Jurkat, Clone E6-1 (cell line): ENCODE results near the gene STIMATE.

Experiments
- DNase-seq: peaks from one replicate; pipeline ENCODE4 v3.0.0-alpha.2; 2011; ENCODE audit warnings: low read depth, low spot score
- H3K4me3 ChIP-seq: 2 replicates; pipeline ENCODE4 v1.5.1; 2011; ENCODE audit warnings: mild to moderate bottlenecking, low read length, control low read depth, moderate library complexity

The STIMATE gene

GRCh38 chr3:52896151-52896550 is 1.2 kb downstream of the STIMATE start:
- no peak for DNase-seq
- peak overlapping the region; percentile 83 for H3K4me3 ChIP-seq

GRCh38 chr3:52895418-52895817 is 1.9 kb downstream of the STIMATE start:
- H3K4me3 ChIP-seq, result no peak overlapping the region
- no peak for DNase-seq

GRCh38 chr3:52894756-52895155 is 2.6 kb downstream of the STIMATE start:
- no peak overlapping the region for H3K4me3 ChIP-seq
- DNase-seq, result no peak

GRCh38 chr3:52893723-52894122 is 3.6 kb downstream of the STIMATE start:
- DNase-seq, result no peak
- H3K4me3 ChIP-seq, result no peak overlapping the region

GRCh38 chr3:52892625-52893311 is 4.6 kb downstream of the STIMATE start:
- H3K4me3 ChIP-seq, result no peak overlapping the region
- no peak for DNase-seq

GRCh38 chr3:52892290-52892624 is 5.1 kb downstream of the STIMATE start:
- H3K4me3 ChIP-seq, result no peak overlapping the region
- no peak for DNase-seq

GRCh38 chr3:52891615-52892081 is 5.7 kb downstream of the STIMATE start:
- no peak overlapping the region for H3K4me3 ChIP-seq
- DNase-seq, result no peak

GRCh38 chr3:52891164-52891563 is 6.2 kb downstream of the STIMATE start:
- DNase-seq, result no peak
- H3K4me3 ChIP-seq, result no peak overlapping the region

- no peak overlapping the region for H3K4me3 ChIP-seq
- DNase-seq, result no peak
Measured at GRCh38 chr3:52890735-52891134, 6.6 kb downstream of the STIMATE start.

- H3K4me3 ChIP-seq, result no peak overlapping the region
- no peak for DNase-seq
Measured at GRCh38 chr3:52889901-52890300, 7.4 kb downstream of the STIMATE start.

- H3K4me3 ChIP-seq, result no peak overlapping the region
- DNase-seq, result no peak
Measured at GRCh38 chr3:52887166-52887565, 10.2 kb downstream of the STIMATE start.

- DNase-seq, result no peak
- no peak overlapping the region for H3K4me3 ChIP-seq
Measured at GRCh38 chr3:52886049-52886730, 11.2 kb downstream of the STIMATE start.

GRCh38 chr3:52882377-52882776 is 15.0 kb downstream of the STIMATE start:
- H3K4me3 ChIP-seq, result no peak overlapping the region
- no peak for DNase-seq

- DNase-seq, result no peak
- no peak overlapping the region for H3K4me3 ChIP-seq
Measured at GRCh38 chr3:52881871-52882270, 15.5 kb downstream of the STIMATE start.

GRCh38 chr3:52880474-52880873 is 16.9 kb downstream of the STIMATE start:
- H3K4me3 ChIP-seq, result no peak overlapping the region
- no peak for DNase-seq

- no peak overlapping the region for H3K4me3 ChIP-seq
- DNase-seq, result no peak
Measured at GRCh38 chr3:52880047-52880446, 17.3 kb downstream of the STIMATE start.

GRCh38 chr3:52879581-52879980 is 17.8 kb downstream of the STIMATE start:
- H3K4me3 ChIP-seq, result no peak overlapping the region
- no peak for DNase-seq

GRCh38 chr3:52879090-52879489 is 18.3 kb downstream of the STIMATE start:
- DNase-seq, result no peak
- no peak overlapping the region for H3K4me3 ChIP-seq

GRCh38 chr3:52877085-52877484 is 20.3 kb downstream of the STIMATE start:
- H3K4me3 ChIP-seq, result no peak overlapping the region
- DNase-seq, result no peak

GRCh38 chr3:52874864-52875587 is 22.3 kb downstream of the STIMATE start:
- peak overlapping the region; percentile 2; the same call in 1 of the 2 replicates for H3K4me3 ChIP-seq
- peak; percentile 80 for DNase-seq
